GM23338 (cell line): ENCODE measurements around the gene SFT2D1. TPM values are rescaled to one million over a fixed set of nuclear protein-coding genes. Genes with fewer than 3 reads are reported as not detected.

ENCODE experiments used
- ATAC-seq: fragments of 200-7000 bp; cut with Tn5 transposase; 3 replicates; pipeline ENCODE4 v1.9.1; 2020
- DNase-seq: peaks from one replicate; pipeline ENCODE4 v3.0.0-alpha.2; 2015; ENCODE audit warnings: low spot score
- H2AFZ ChIP-seq: fragments of 200-600 bp; sonication (generic); 2 replicates; pipeline ENCODE4 v1.8.0; 2016; ENCODE audit warnings: antibody characterized with exemption, mild to moderate bottlenecking, moderate library complexity
- H3F3A ChIP-seq: fragments of 200-600 bp; sonication (generic); replicated peaks from 2 replicates; pipeline ENCODE4 v1.8.0; 2017; ENCODE audit warnings: antibody characterized with exemption, mixed run types, low read depth
- H3K27ac ChIP-seq: fragments of 200-600 bp; sonication (generic); 2 replicates; pipeline ENCODE4 v1.6.1; 2016; ENCODE audit warnings: low read depth
- H3K27me3 ChIP-seq: fragments of 200-600 bp; sonication (generic); 2 replicates; pipeline ENCODE4 v1.8.0; 2016; ENCODE audit warnings: mild to moderate bottlenecking, mixed run types, moderate library complexity; ENCODE audit not compliant: insufficient read depth
- H3K36me3 ChIP-seq: fragments of 200-600 bp; sonication (generic); 2 replicates; pipeline ENCODE4 v1.8.0; 2016; ENCODE audit warnings: mild to moderate bottlenecking; ENCODE audit not compliant: insufficient read depth
- H3K4me1 ChIP-seq: fragments of 200-600 bp; sonication (generic); 2 replicates; pipeline ENCODE4 v1.8.0; 2016; ENCODE audit warnings: mild to moderate bottlenecking, moderate library complexity; ENCODE audit not compliant: insufficient read depth
- H3K4me2 ChIP-seq: fragments of 200-600 bp; sonication (generic); 2 replicates; pipeline ENCODE4 v1.7.1; 2017; ENCODE audit warnings: mixed run types
- H3K4me3 ChIP-seq: fragments of 200-600 bp; sonication (generic); 2 replicates; pipeline ENCODE4 v1.6.1; 2016; ENCODE audit warnings: mixed run types
- H3K79me2 ChIP-seq: fragments of 200-600 bp; sonication (generic); replicated peaks from 2 replicates; pipeline ENCODE4 v1.8.0; 2017; ENCODE audit warnings: mild to moderate bottlenecking; ENCODE audit not compliant: insufficient read depth
- H3K9me2 ChIP-seq: fragments of 200-600 bp; sonication (generic); 2 replicates; pipeline ENCODE4 v1.8.0; 2017; ENCODE audit not compliant: insufficient read depth
- H4K20me1 ChIP-seq: fragments of 200-600 bp; sonication (generic); replicated peaks from 2 replicates; pipeline ENCODE4 v1.8.0; 2017; ENCODE audit warnings: mild to moderate bottlenecking; ENCODE audit not compliant: insufficient read depth
- H3K27ac Mint-ChIP-seq: 2 replicates; pipeline ENCODE4 v1.8.0; 2020; ENCODE audit warnings: inconsistent platforms, mild to moderate bottlenecking, moderate library complexity, mixed read lengths
- H3K27me3 Mint-ChIP-seq: 3 replicates; pipeline ENCODE4 v1.8.0; 2022; ENCODE audit warnings: low read depth, mild to moderate bottlenecking, moderate library complexity, mixed read lengths, inconsistent platforms; ENCODE audit not compliant: insufficient read depth, poor library complexity
- H3K36me3 Mint-ChIP-seq: 3 replicates; pipeline ENCODE4 v1.8.0; 2021; ENCODE audit warnings: low read depth, mild to moderate bottlenecking, inconsistent platforms, moderate library complexity, mixed read lengths
- H3K4me1 Mint-ChIP-seq: 3 replicates; pipeline ENCODE4 v1.8.0; 2020; ENCODE audit warnings: mild to moderate bottlenecking, inconsistent platforms, mixed read lengths
- H3K4me3 Mint-ChIP-seq: 3 replicates; pipeline ENCODE4 v1.8.0; 2021; ENCODE audit warnings: moderate library complexity, mild to moderate bottlenecking, inconsistent platforms, mixed read lengths
- H3K9me3 Mint-ChIP-seq: 3 replicates; pipeline ENCODE4 v1.8.0; 2020; ENCODE audit warnings: moderate library complexity, mild to moderate bottlenecking, inconsistent platforms, mixed read lengths
- CREB1 ChIP-seq: fragments of 250-450 bp; sonication (Bioruptor Pico); IDR thresholded peaks from 2 replicates; pipeline ENCODE4 v1.5.0; 2020; ENCODE audit warnings: low read depth, mild to moderate bottlenecking, moderate library complexity
- CTCF ChIP-seq, 2 experiments: fragments of 200-600 bp in 1 of 2; sonication (generic) in 1 of 2; conservative IDR thresholded peaks; 2 replicates each; pipeline versions ENCODE4 v1.5.1 to v1.6.1; 2016 to 2017; ENCODE audit warnings: antibody characterized with exemption in 2 of 2, low read depth in 2 of 2, mild to moderate bottlenecking in 2 of 2, moderate library complexity in 1 of 2
- ETS1 ChIP-seq: IDR thresholded peaks from 2 replicates; pipeline ENCODE4 v1.6.1; 2016; ENCODE audit warnings: antibody characterized with exemption
- EZH2 ChIP-seq: fragments of 200-600 bp; sonication (generic); IDR thresholded peaks from one replicate; pipeline ENCODE4 v1.8.0; 2017; ENCODE audit warnings: antibody characterized with exemption, mild to moderate bottlenecking, low read depth; ENCODE audit not compliant: unreplicated experiment
- EZH2phosphoT487 ChIP-seq: fragments of 200-600 bp; sonication (generic); IDR thresholded peaks from one replicate; pipeline ENCODE4 v1.8.1; 2018; ENCODE audit warnings: antibody characterized with exemption; ENCODE audit not compliant: unreplicated experiment
- JUNB ChIP-seq: IDR thresholded peaks from one replicate; pipeline ENCODE4 v1.6.1; 2016; ENCODE audit warnings: antibody characterized with exemption; ENCODE audit not compliant: unreplicated experiment
- NANOG ChIP-seq: IDR thresholded peaks from 2 replicates; pipeline ENCODE4 v1.6.1; 2016; ENCODE audit warnings: antibody characterized with exemption, borderline replicate concordance
- POLR2AphosphoS5 ChIP-seq: IDR thresholded peaks from 2 replicates; pipeline ENCODE4 v1.6.1; 2016; ENCODE audit warnings: antibody characterized with exemption, low read depth
- REST ChIP-seq: IDR thresholded peaks from one replicate; pipeline ENCODE4 v1.6.1; 2018; ENCODE audit warnings: antibody characterized with exemption; ENCODE audit not compliant: unreplicated experiment
- STAT1 ChIP-seq: IDR thresholded peaks from one replicate; pipeline ENCODE4 v1.6.1; 2016; ENCODE audit warnings: antibody characterized with exemption; ENCODE audit not compliant: unreplicated experiment
- ZNF114 ChIP-seq: fragments of 250-450 bp; sonication (Bioruptor Pico); IDR thresholded peaks from 2 replicates; pipeline ENCODE4 v1.5.0; 2020; ENCODE audit warnings: mild to moderate bottlenecking, moderate library complexity
- ZNF331 ChIP-seq: fragments of 250-450 bp; sonication (Bioruptor Pico); IDR thresholded peaks from 2 replicates; pipeline ENCODE4 v1.5.0; 2020; ENCODE audit warnings: low read depth, mild to moderate bottlenecking, moderate library complexity
- ZNF462 ChIP-seq: fragments of 250-450 bp; sonication (Bioruptor Pico); IDR thresholded peaks from 2 replicates; pipeline ENCODE4 v1.5.0; 2020; ENCODE audit warnings: mild to moderate bottlenecking, moderate library complexity
- polyA plus RNA-seq: library from polyadenylated mRNA; unstranded; fragments of >200 nt; fragmentation: Nextera tagmentation; extraction: Ambion mirVana; gene quantifications from 2 replicates; pipeline ENCODE4 v1.2.1, GENCODE V29; 2016
- total RNA-seq: library from RNA; depleted of rRNA; stranded (reverse); fragments of >200 nt; shearing (Covaris generic); gene quantifications from 2 replicates; pipeline ENCODE4 v1.2.3, GENCODE V29; 2014

Gene SFT2D1
- total and polyA plus RNA-seq, 2 experiments from 2014 or later = 74.7 to 120 TPM

- Histone ChIP-seq H4K20me1 (no peaks in the 10 kb centered on the region; the same call in none of the 2 replicates), H2AFZ (no peak overlapping the region), H3K9me2 (no peaks in the 10 kb centered on the region), H3K36me3 (no peaks in the 10 kb centered on the region; the same call in 1 of the 2 replicates), H3F3A (0 out of 2 replicates have a peak, but pooled peaks cover 3% of the 10 kb centered on the region), H3K27me3 (peaks cover 58% of the 10 kb centered on the region), H3K4me2 (no peak overlapping the region), H3K27ac (no peak overlapping the region), H3K79me2 (no peaks in the 10 kb centered on the region), H3K4me1 (peaks cover 13% of the 10 kb centered on the region), H3K4me3 (no peak overlapping the region)
- no peaks in the 10 kb centered on the region; the same call in 2 of the 3 replicates for H3K36me3 Mint-ChIP-seq
- no peak overlapping the region for H3K27ac Mint-ChIP-seq
- peaks cover 14% of the 10 kb centered on the region for H3K4me1 Mint-ChIP-seq
- DNase-seq = no peak
- no peak for TF ChIP-seq STAT1
- TF ChIP-seq EZH2 = no peak
- no peak for TF ChIP-seq CTCF (conservative IDR thresholded peaks at IDR 0.05; ENCODE audit: low read depth in 2 of 2)
- no peak for TF ChIP-seq REST
- TF ChIP-seq NANOG = no peak
- TF ChIP-seq JUNB = no peak
- TF ChIP-seq ZNF462 (CRISPR knock-in tag) = no peak
- TF ChIP-seq ETS1 = no peak
- no peak for TF ChIP-seq ZNF331 (CRISPR knock-in tag)
- TF ChIP-seq ZNF114 (CRISPR knock-in tag) = no peak
- no peak for TF ChIP-seq EZH2phosphoT487
- no peak for TF ChIP-seq CREB1 (CRISPR knock-in tag)
- TF ChIP-seq POLR2AphosphoS5 = no peak
- peaks cover 44% of the 10 kb centered on the region for H3K27me3 Mint-ChIP-seq
- ATAC-seq = no peak
- no peak overlapping the region for H3K4me3 Mint-ChIP-seq
- no peaks in the 10 kb centered on the region for H3K9me3 Mint-ChIP-seq
Measured at GRCh38 chr6:166309977-166310376, 32.4 kb downstream of the SFT2D1 start.
